HL-60 (cell line): ENCODE results near the gene TRAPPC3L.

Source experiments
- GABPA ChIP-seq: IDR thresholded peaks from 2 replicates; pipeline ENCODE4 v1.6.1; 2012; ENCODE audit warnings: low read depth
- POLR2AphosphoS5 ChIP-seq: IDR thresholded peaks from 2 replicates; pipeline ENCODE4 v1.6.1; 2012; ENCODE audit warnings: low read depth
- REST ChIP-seq: IDR thresholded peaks from 2 replicates; pipeline ENCODE4 v1.6.1; 2012; ENCODE audit warnings: low read depth; ENCODE audit not compliant: insufficient replicate concordance
- TF ChIP-seq, protein P1 (sequence below): IDR thresholded peaks from one replicate; pipeline ENCODE4 v1.5.1; 2011; ENCODE audit warnings: low read length, control low read depth, inconsistent platforms; ENCODE audit not compliant: insufficient read depth

DNA sequence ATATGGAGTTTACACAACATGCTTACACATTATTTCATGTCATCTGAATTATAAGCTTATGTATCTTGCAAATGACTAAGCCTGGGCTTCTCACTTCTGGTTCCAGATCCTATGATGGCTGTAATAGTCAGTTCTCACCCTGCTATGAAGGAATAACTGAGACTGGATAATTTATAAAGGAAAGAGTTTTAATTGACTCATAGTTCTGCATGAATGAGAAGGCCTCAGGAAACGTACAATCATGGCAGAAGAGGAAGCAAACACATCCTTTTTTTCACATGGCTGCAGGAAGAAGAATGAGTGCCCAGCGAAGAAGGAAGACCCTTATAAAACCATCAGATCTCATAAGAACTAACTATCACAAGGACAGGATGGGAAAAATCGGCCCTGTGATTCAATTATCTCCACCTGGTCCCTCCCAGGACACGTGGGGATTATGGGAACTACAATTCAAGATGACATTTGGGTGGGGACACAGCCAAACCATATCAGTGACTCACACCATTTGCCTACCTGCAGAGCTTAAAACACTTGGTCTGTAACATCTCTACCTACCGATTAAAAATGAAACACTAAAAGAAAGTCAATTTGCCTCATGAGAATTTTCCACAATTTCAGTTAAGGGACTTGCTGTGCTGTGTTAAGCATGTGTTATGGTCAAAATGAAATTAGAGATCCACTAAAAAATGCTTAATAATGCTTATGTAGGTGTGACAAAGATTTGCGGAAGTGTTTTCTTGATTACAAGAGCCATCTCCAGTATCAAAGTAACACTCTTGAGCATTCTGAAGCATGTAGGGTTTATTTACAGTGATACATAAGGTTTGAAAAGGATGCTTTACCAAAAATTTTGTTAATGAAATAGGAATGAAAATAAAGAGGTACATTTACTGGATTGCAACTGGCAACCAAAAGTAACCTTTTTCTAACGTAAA, 23.6 kb upstream of the TRAPPC3L start:
- TF ChIP-seq, protein P1, sequence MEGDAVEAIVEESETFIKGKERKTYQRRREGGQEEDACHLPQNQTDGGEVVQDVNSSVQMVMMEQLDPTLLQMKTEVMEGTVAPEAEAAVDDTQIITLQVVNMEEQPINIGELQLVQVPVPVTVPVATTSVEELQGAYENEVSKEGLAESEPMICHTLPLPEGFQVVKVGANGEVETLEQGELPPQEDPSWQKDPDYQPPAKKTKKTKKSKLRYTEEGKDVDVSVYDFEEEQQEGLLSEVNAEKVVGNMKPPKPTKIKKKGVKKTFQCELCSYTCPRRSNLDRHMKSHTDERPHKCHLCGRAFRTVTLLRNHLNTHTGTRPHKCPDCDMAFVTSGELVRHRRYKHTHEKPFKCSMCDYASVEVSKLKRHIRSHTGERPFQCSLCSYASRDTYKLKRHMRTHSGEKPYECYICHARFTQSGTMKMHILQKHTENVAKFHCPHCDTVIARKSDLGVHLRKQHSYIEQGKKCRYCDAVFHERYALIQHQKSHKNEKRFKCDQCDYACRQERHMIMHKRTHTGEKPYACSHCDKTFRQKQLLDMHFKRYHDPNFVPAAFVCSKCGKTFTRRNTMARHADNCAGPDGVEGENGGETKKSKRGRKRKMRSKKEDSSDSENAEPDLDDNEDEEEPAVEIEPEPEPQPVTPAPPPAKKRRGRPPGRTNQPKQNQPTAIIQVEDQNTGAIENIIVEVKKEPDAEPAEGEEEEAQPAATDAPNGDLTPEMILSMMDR, result no peak
- no peak for TF ChIP-seq REST
- TF ChIP-seq GABPA, result no peak
- TF ChIP-seq POLR2AphosphoS5, result no peak
